PC-9 (cell line): Measurements from ENCODE around the gene ADAMTSL3. TPM values are rescaled to one million over a fixed set of nuclear protein-coding genes. Genes with fewer than 3 reads are reported as not detected.
"Not testable (repeated sequence)": the region's sequence is repeated elsewhere in the genome, so short reads cannot be mapped to it uniquely, and the experiment has no call there.

Experiments used
- BruUV-seq: library from RNA; stranded (reverse); fragments of 400-500 nt; replicated peaks from 2 replicates; lab custom pipeline; 2021; lab: Mats Ljungman, UMichigan
- CTCF ChIA-PET: fragments of 300-600 bp; sonication (Branson Sonifier 250); formaldehyde crosslinking; loops from one replicate; lab custom pipeline; 2022; ENCODE audit warnings: antibody characterized with exemption; lab: Charles Lee
- POLR2A ChIA-PET: fragments of 300-600 bp; sonication (Branson Sonifier 250); formaldehyde crosslinking; loops from one replicate; lab custom pipeline; 2022; ENCODE audit warnings: antibody characterized with exemption; ENCODE audit not compliant: unreplicated experiment; lab: Charles Lee
- DNase-seq, 2 experiments: peaks; one replicate each; pipeline versions ENCODE4 v3.0.0 to v3.0.0-alpha.2; 2015 to 2022; ENCODE audit warnings: mixed read lengths in 1 of 2
- H2AFZ ChIP-seq: fragments of 200-600 bp; sonication (generic); 2 replicates; pipeline ENCODE4 v1.8.1; 2017; ENCODE audit warnings: antibody characterized with exemption
- H3F3A ChIP-seq: fragments of 200-600 bp; sonication (generic); 2 replicates; pipeline ENCODE4 v1.8.1; 2017; ENCODE audit warnings: antibody characterized with exemption, mild to moderate bottlenecking, low read depth; ENCODE audit not compliant: insufficient read depth
- H3K27ac ChIP-seq: fragments of 200-600 bp; sonication (generic); 2 replicates; pipeline ENCODE4 v1.6.1; 2016; ENCODE audit warnings: mixed run types
- H3K27me3 ChIP-seq: fragments of 200-600 bp; sonication (generic); 2 replicates; pipeline ENCODE4 v1.6.1; 2016; ENCODE audit warnings: low read depth, mixed run types; ENCODE audit not compliant: insufficient read depth
- H3K36me3 ChIP-seq: fragments of 200-600 bp; sonication (generic); 2 replicates; pipeline ENCODE4 v1.6.1; 2016; ENCODE audit warnings: low read depth, mixed run types
- H3K4me1 ChIP-seq: fragments of 200-600 bp; sonication (generic); replicated peaks from 2 replicates; pipeline ENCODE4 v1.6.1; 2016; ENCODE audit warnings: mixed run types; ENCODE audit not compliant: insufficient read depth
- H3K4me2 ChIP-seq: fragments of 200-600 bp; sonication (generic); 2 replicates; pipeline ENCODE4 v1.6.1; 2017; ENCODE audit warnings: mixed run types
- H3K4me3 ChIP-seq: fragments of 200-600 bp; sonication (generic); 2 replicates; pipeline ENCODE4 v1.6.1; 2016; ENCODE audit warnings: mixed run types
- H3K79me2 ChIP-seq: fragments of 200-600 bp; sonication (generic); 2 replicates; pipeline ENCODE4 v1.6.1; 2017; ENCODE audit warnings: low read depth, mixed run types
- H3K9me2 ChIP-seq: fragments of 200-600 bp; sonication (generic); 2 replicates; pipeline ENCODE4 v1.8.1; 2017; ENCODE audit warnings: mild to moderate bottlenecking; ENCODE audit not compliant: insufficient read depth
- H3K9me3 ChIP-seq: fragments of 200-600 bp; sonication (generic); 2 replicates; pipeline ENCODE4 v1.8.1; 2016; ENCODE audit warnings: low read depth; ENCODE audit not compliant: insufficient read depth
- H4K20me1 ChIP-seq: fragments of 200-600 bp; sonication (generic); 2 replicates; pipeline ENCODE4 v1.8.1; 2017; ENCODE audit not compliant: insufficient read depth
- CTCF ChIP-seq: fragments of 200-600 bp; sonication (generic); conservative IDR thresholded peaks from 2 replicates; pipeline ENCODE4 v1.6.1; 2017; ENCODE audit warnings: mixed run types, antibody characterized with exemption, mild to moderate bottlenecking, moderate library complexity
- EZH2 ChIP-seq: fragments of 200-600 bp; sonication (generic); IDR thresholded peaks from 2 replicates; pipeline ENCODE4 v1.8.0; 2017; ENCODE audit warnings: antibody characterized with exemption, low read depth
- intact Hi-C: fragments of 100-400 bp; cut with micrococcal nuclease; formaldehyde crosslinking; loops from one replicate; pipeline ENCODE4 v1.10.0; 2022; ENCODE audit not compliant: unreplicated experiment
- total RNA-seq: library from RNA; stranded (reverse); gene quantifications from 2 replicates; pipeline ENCODE4 v1.2.3, GENCODE V29; 2021

Gene ADAMTSL3
- total RNA-seq, 1 experiment from 2014 or later = 5.0 TPM

- Histone ChIP-seq H3K9me2 (no peaks in the 10 kb centered on the region), H3K4me2 (no peak overlapping the region), H3K36me3 (no peaks in the 10 kb centered on the region), H3K27ac (no peak overlapping the region), H2AFZ (no peak overlapping the region; the same call in 1 of the 2 replicates), H3K9me3 (no peaks in the 10 kb centered on the region), H3K27me3 (no peaks in the 10 kb centered on the region), H3F3A (no peaks in the 10 kb centered on the region; the same call in 1 of the 2 replicates), H3K4me1 (peaks cover 13% of the 10 kb centered on the region), H4K20me1 (no peaks in the 10 kb centered on the region), H3K4me3 (no peak overlapping the region), H3K79me2 (no peaks in the 10 kb centered on the region)
- DNase-seq = peak in 1 of 2 experiments; percentile 33
- BruUV-seq = no TSS peak
- ChIA-PET CTCF (no interaction called here), POLR2A (no interaction called here)
- TF ChIP-seq CTCF = no peak
- no peak for TF ChIP-seq EZH2
- intact Hi-C loops = loop anchor here (5.0 kb wide), 1 partner anchor 34 kb away; no protein-coding TSS in a partner anchor
These were observed 44.4 kb downstream of the ADAMTSL3 start for GRCh38 chr15:83698294-83698693.

DNA sequence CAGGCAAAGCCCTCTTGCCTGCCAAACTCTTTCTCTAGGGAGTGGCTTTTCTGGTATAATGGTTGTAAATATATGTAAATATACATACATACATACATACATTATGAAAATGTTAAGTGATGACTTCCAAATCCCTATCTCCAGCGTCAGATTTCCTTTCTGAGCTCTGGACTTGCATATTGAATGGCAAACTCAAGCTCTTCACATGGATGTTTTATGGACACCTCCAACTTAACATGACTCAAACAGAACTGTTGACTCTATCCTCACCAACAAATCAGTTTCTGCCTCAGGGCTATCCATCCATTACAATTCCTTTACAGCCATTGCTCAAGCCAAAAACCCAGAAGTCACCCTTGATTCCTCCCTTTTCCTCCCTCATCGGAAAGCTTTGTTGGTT lies 45.1 kb downstream of the ADAMTSL3 start:
- no peak for TF ChIP-seq EZH2
- no peak for TF ChIP-seq CTCF
- Histone ChIP-seq H3K4me2 (no peak overlapping the region), H3K9me3 (no peaks in the 10 kb centered on the region), H3K36me3 (no peaks in the 10 kb centered on the region), H3F3A (no peaks in the 10 kb centered on the region; the same call in 1 of the 2 replicates), H2AFZ (no peak overlapping the region), H3K4me1 (peaks cover 13% of the 10 kb centered on the region), H4K20me1 (no peaks in the 10 kb centered on the region), H3K9me2 (no peaks in the 10 kb centered on the region), H3K27ac (no peak overlapping the region), H3K79me2 (no peaks in the 10 kb centered on the region), H3K27me3 (no peaks in the 10 kb centered on the region), H3K4me3 (no peak overlapping the region)
- CTCF ChIA-PET = no interaction called here
- DNase-seq = no peak
- no TSS peak for BruUV-seq
- intact Hi-C loops = loop anchor here (5.0 kb wide), 1 partner anchor 33 kb away; no protein-coding TSS in a partner anchor
- POLR2A ChIA-PET = no interaction called here

DNA sequence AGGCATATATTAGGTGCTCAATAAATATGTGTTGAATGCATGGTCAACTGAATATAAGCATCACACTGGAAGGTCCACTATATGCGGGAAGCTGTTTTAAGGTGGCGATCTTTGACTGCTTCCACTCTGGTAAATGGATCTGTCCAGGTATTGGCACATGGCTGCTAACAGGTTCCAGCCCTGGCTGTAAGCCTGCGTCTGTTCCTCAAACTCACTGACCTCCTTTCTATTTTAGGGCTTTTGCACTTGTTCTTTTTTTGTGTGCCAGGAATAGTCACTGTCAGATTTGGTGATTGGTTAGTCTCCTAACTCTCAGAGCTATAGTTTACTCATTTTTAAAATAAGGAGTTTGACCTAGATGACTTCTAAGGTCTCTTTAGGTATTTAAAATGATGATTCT lies 46.2 kb downstream of the ADAMTSL3 start:
- ChIA-PET POLR2A (no interaction called here), CTCF (no interaction called here)
- Histone ChIP-seq H3K79me2 (no peaks in the 10 kb centered on the region), H3K4me1 (0 out of 2 replicates have a peak, but pooled peaks cover 5% of the 10 kb centered on the region), H2AFZ (no peak overlapping the region), H3F3A (no peaks in the 10 kb centered on the region; the same call in 1 of the 2 replicates), H3K36me3 (no peaks in the 10 kb centered on the region), H4K20me1 (no peaks in the 10 kb centered on the region), H3K4me2 (no peak overlapping the region), H3K9me2 (no peaks in the 10 kb centered on the region), H3K4me3 (no peak overlapping the region), H3K27ac (no peak overlapping the region), H3K27me3 (no peaks in the 10 kb centered on the region), H3K9me3 (no peaks in the 10 kb centered on the region)
- DNase-seq = no peak
- TF ChIP-seq EZH2 (no peak), CTCF (no peak)
- intact Hi-C loops = no loop called here
- BruUV-seq = no TSS peak

DNA sequence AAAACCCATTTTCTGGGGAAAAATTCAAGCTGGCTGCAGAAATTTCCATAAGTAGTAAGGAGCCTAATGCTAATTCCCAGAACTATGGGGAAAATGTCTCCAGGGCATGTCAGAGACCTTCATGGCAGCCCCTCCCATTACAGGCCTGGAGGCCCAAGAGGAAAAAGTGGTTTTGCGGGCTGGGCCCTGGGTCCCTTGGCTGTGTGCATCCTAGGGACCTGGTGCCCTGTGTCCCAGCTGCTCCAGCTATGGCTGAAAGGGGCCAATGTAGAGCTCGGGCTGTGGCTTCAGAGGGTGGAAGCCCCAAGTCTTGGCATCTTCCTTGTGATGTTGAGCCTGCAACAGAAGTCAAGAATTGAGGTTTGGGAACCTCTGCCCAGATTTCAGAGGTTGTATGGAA lies 48.4 kb downstream of the ADAMTSL3 start:
- H3F3A ChIP-seq, CTCF ChIA-PET, H3K36me3 ChIP-seq, BruUV-seq, POLR2A ChIA-PET, H3K9me3 ChIP-seq, H3K27me3 ChIP-seq, H3K4me1 ChIP-seq, H4K20me1 ChIP-seq, DNase-seq, H3K4me2 ChIP-seq, H3K79me2 ChIP-seq, intact Hi-C loops, H3K27ac ChIP-seq, H3K9me2 ChIP-seq, H3K4me3 ChIP-seq, H2AFZ ChIP-seq: not testable (repeated sequence)
